COLO829 (cell line): ENCODE data around the gene SHC4.
"Not testable (repeated sequence)": the region's sequence is repeated elsewhere in the genome, so short reads cannot be mapped to it uniquely, and the experiment has no call there.

Source experiments
- DNase-seq: peaks from one replicate; pipeline ENCODE4 v3.0.0; 2012; ENCODE audit warnings: low spot score

SHC4 gene

GRCh38 chr15:48924528-48925393, 39.0 kb downstream of the SHC4 start:
- DNase-seq, result no peak

- DNase-seq, result no peak
These were observed 41.7 kb downstream of the SHC4 start for GRCh38 chr15:48922046-48922445.

GRCh38 chr15:48916721-48917120, 47.0 kb downstream of the SHC4 start:
- DNase-seq, result no peak

GRCh38 chr15:48915861-48916260, 47.9 kb downstream of the SHC4 start:
- DNase-seq, result no peak

- no peak for DNase-seq
These were observed 49.0 kb downstream of the SHC4 start for GRCh38 chr15:48914717-48915116.

- DNase-seq, result no peak
These were observed 50.6 kb downstream of the SHC4 start for GRCh38 chr15:48913141-48913540.

- not testable (repeated sequence) for DNase-seq
These were observed 53.2 kb downstream of the SHC4 start for GRCh38 chr15:48910554-48910953.

- not testable (repeated sequence) for DNase-seq
These were observed 54.4 kb downstream of the SHC4 start for GRCh38 chr15:48909313-48909712.

GRCh38 chr15:48905847-48906246, 57.9 kb downstream of the SHC4 start:
- no peak for DNase-seq

GRCh38 chr15:48905216-48905615, 58.5 kb downstream of the SHC4 start:
- DNase-seq, result no peak

GRCh38 chr15:48904758-48905157, 59.0 kb downstream of the SHC4 start:
- no peak for DNase-seq

GRCh38 chr15:48899793-48900192, 63.9 kb downstream of the SHC4 start:
- DNase-seq, result no peak

- no peak for DNase-seq
These were observed 65.3 kb downstream of the SHC4 start for GRCh38 chr15:48898446-48898845.

GRCh38 chr15:48898032-48898431, 65.7 kb downstream of the SHC4 start:
- DNase-seq, result no peak

- peak; percentile 81 for DNase-seq
These were observed 66.6 kb downstream of the SHC4 start for GRCh38 chr15:48896869-48897814.

GRCh38 chr15:48893311-48893710, 70.4 kb downstream of the SHC4 start:
- DNase-seq, result no peak

- DNase-seq, result no peak
These were observed 72.4 kb downstream of the SHC4 start for GRCh38 chr15:48891232-48891765.

- DNase-seq, result no peak
These were observed 73.2 kb downstream of the SHC4 start for GRCh38 chr15:48890375-48890972.

GRCh38 chr15:48889925-48890324, 73.8 kb downstream of the SHC4 start:
- no peak for DNase-seq

- DNase-seq, result no peak
These were observed 74.9 kb downstream of the SHC4 start for GRCh38 chr15:48888836-48889235.

GRCh38 chr15:48888191-48888590, 75.5 kb downstream of the SHC4 start:
- no peak for DNase-seq

GRCh38 chr15:48887144-48887543, 76.6 kb downstream of the SHC4 start:
- no peak for DNase-seq
